Right atrium auricular region (tissue), 2 donors: Measurements from ENCODE around the gene BCAP31. TPM values are rescaled to one million over a fixed set of nuclear protein-coding genes. Genes with fewer than 3 reads are reported as not detected.
A peak's percentile ranks its signal among the peaks of the same experiment; 100 is the strongest.
"Not testable (repeated sequence)": the region's sequence is repeated elsewhere in the genome, so short reads cannot be mapped to it uniquely, and the experiment has no call there.

ENCODE experiments used
- DNase-seq: peaks from one replicate; pipeline ENCODE4 v3.0.0-alpha.2; 2019; ENCODE audit warnings: low spot score
- H3K27ac ChIP-seq, 2 donors: fragments of 200-600 bp; sonication (generic); 1 replicate in 1 of 2; 2 replicates in 1 of 2; pipeline ENCODE4 v1.5.1; 2016 to 2019
- H3K27me3 ChIP-seq, 2 donors: fragments of 200-600 bp; sonication (generic); one replicate each; pipeline versions ENCODE4 v1.5.1 to v1.6.0; 2017 to 2019
- H3K36me3 ChIP-seq: fragments of 200-600 bp; sonication (generic); one replicate; pipeline ENCODE4 v1.5.1; 2016
- H3K4me1 ChIP-seq, 2 donors: fragments of 200-600 bp; sonication (generic); one replicate each; pipeline versions ENCODE4 v1.5.1 to v1.6.0; 2017 to 2019
- H3K4me3 ChIP-seq, 2 donors: fragments of 200-600 bp; sonication (generic); 1 replicate in 1 of 2; 2 replicates in 1 of 2; pipeline ENCODE4 v1.5.1; 2017 to 2019; ENCODE audit warnings: mild to moderate bottlenecking in 1 of 2, moderate library complexity in 1 of 2
- H3K9me3 ChIP-seq, 2 donors: fragments of 200-600 bp; sonication (generic); one replicate each; pipeline ENCODE4 v1.5.1; 2019
- CTCF ChIP-seq, 2 donors: fragments of 200-600 bp; sonication (generic); IDR thresholded peaks; one replicate each; pipeline ENCODE4 v1.5.1; 2019; ENCODE audit warnings: antibody characterized with exemption in 2 of 2
- total RNA-seq, 2 donors: library from RNA; depleted of rRNA; stranded (reverse); fragments of >200 nt; gene quantifications; one replicate each; pipeline ENCODE4 v1.1.0, GENCODE V29; 2016

BCAP31 gene
- total RNA-seq, 2 donors from 2014 or later, result 86.3 to 109 TPM

- H3K27ac ChIP-seq, result no peak overlapping the region
- no peak for DNase-seq
- no peaks in the 10 kb centered on the region for H3K36me3 ChIP-seq
- H3K4me1 ChIP-seq, result peaks cover 0 to 23% of the 10 kb centered on the region in 2 donors
- H3K4me3 ChIP-seq, result no peak overlapping the region
- no peaks in the 10 kb centered on the region for H3K27me3 ChIP-seq
- no peak for TF ChIP-seq CTCF (IDR thresholded peaks at IDR 0.05)
- peaks cover 0 to 15% of the 10 kb centered on the region in 2 donors for H3K9me3 ChIP-seq
These were observed 7.6 kb upstream of the BCAP31 start for GRCh38 chrX:153731845-153732215.

GRCh38 chrX:153731117-153731844 lies 7.1 kb upstream of the BCAP31 start:
- no peak for TF ChIP-seq CTCF (IDR thresholded peaks at IDR 0.05)
- Histone ChIP-seq H3K27me3 (no peaks in the 10 kb centered on the region), H3K9me3 (peaks cover 0 to 15% of the 10 kb centered on the region in 2 donors), H3K4me3 (no peak overlapping the region), H3K4me1 (peaks cover 0 to 28% of the 10 kb centered on the region in 2 donors), H3K36me3 (no peaks in the 10 kb centered on the region), H3K27ac (no peak overlapping the region)
- DNase-seq, result no peak

DNA sequence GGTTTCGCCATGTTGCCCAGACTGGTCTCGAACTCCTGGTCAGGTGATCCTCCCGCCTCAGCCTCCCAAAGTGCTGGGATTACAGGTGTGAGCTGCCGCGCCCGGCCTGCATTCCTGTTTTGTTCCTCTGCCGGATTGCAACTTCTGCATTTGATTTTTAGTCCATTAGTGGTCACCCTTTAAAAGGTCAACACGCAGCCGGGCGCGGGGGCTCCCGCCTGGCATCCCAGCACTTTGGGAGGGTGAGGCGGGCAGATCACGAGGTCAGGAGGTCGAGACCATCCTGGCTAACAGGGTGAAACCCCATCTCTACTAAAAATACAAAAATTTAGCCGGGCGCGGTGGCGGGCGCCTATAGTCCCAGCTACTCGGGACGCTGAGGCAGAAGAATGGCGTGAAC lies 5.9 kb upstream of the BCAP31 start:
- not testable (repeated sequence) for H3K27me3 ChIP-seq, H3K27ac ChIP-seq, H3K4me3 ChIP-seq, H3K36me3 ChIP-seq, DNase-seq
- peaks cover 0 to 15% of the 10 kb centered on the region in 2 donors for H3K9me3 ChIP-seq
- peaks cover 0 to 40% of the 10 kb centered on the region in 2 donors for H3K4me1 ChIP-seq

DNA sequence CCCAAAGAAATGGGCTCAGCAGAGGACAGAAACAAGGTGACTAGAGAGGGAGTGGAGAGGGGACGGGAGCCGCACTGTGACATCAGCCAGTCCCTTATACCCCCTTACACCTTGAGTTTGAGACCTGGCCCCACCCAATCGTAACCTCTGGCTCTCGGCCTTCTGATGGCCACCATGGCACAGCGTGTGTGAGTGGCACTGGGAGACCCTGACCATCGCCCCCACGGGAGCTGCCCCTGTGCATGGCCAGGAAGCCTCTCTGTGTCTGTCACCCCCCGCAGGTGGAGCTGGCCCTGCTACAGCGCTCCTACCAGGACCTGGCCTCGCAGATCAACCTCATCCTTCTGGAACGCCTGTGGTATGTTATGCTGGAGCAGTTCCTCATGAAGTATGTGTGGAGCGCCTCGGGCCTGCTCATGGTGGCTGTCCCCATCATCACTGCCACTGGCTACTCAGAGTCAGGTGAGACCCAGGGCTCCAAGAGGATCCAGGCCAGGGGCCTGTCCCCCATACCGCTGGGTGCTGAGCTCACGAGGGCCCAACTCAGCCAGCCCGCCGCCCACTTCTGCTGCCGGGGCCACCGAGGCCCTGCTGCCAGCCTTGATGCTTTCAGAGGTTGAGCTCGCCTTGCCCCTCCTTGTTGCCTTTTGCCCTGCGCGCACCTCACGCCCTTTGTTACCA lies 4.9 kb upstream of the BCAP31 start:
- H3K27me3 ChIP-seq, result no peaks in the 10 kb centered on the region
- TF ChIP-seq CTCF (IDR thresholded peaks at IDR 0.05), result no peak
- peaks cover 0 to 43% of the 10 kb centered on the region in 2 donors for H3K4me1 ChIP-seq
- no peak for DNase-seq
- H3K9me3 ChIP-seq, result peaks cover 0 to 15% of the 10 kb centered on the region in 2 donors
- no peaks in the 10 kb centered on the region for H3K36me3 ChIP-seq
- no peak overlapping the region for H3K27ac ChIP-seq
- no peak overlapping the region for H3K4me3 ChIP-seq

- TF ChIP-seq CTCF (IDR thresholded peaks at IDR 0.05), result no peak
- Histone ChIP-seq H3K27ac (peak overlapping the region; percentile 84 to 89), H3K27me3 (no peaks in the 10 kb centered on the region), H3K36me3 (no peaks in the 10 kb centered on the region), H3K4me1 (peaks cover 0 to 45% of the 10 kb centered on the region in 2 donors), H3K4me3 (no peak overlapping the region), H3K9me3 (peaks cover 0 to 15% of the 10 kb centered on the region in 2 donors)
- DNase-seq, result no peak
These were observed 3.9 kb upstream of the BCAP31 start for GRCh38 chrX:153728095-153728494.

DNA sequence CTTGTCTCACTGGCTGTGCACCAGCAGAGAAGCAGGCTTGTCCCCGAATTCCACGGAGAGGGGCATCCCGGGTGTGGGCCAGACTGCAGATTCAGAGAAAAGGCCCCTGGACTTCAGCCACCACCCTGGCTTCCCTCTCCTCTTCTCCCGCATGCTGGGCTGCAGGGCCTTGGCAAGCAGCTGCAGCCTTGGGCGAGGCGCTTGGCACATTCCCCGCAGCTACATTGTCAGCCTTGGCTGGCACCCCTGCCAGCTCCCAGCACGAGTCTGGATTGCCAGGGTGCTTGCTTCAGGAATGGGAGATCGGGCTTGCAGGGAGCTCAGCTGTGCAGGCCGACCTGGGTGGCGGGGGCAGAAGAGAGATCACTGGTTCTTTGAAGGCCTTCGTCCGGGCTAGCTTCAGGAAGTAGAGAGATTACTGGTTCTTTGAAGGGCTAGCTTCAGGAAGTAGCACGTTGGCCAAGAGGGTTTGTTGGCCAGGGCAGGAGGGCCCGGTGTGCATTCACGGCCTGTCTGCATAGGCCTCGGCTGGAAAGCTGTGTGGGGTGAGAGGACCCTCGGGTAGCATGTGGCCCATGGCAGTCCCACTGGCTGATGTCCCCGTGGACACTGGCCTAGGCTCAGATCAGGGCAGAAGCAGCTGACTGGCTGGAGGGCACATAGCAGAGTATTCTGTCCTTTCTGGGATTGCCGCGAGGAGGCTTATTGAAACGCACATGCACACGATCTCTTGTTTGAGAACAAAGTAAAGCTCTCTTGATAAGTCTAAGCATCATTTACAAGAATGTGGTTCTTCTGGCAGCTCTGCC lies 3.1 kb upstream of the BCAP31 start:
- Histone ChIP-seq H3K4me3 (peak overlapping the region in 1 of 2 donors; percentile 71), H3K4me1 (peaks cover 0 to 49% of the 10 kb centered on the region in 2 donors), H3K36me3 (no peaks in the 10 kb centered on the region), H3K27me3 (no peaks in the 10 kb centered on the region), H3K27ac (peak overlapping the region; percentile 84 to 89), H3K9me3 (peaks cover 0 to 15% of the 10 kb centered on the region in 2 donors)
- DNase-seq, result no peak
- no peak for TF ChIP-seq CTCF (IDR thresholded peaks at IDR 0.05)
